Panc1 (cell line): ENCODE data around the gene HAGHL. TPM values are rescaled to one million over a fixed set of nuclear protein-coding genes. Genes with fewer than 3 reads are reported as not detected.
A peak's percentile ranks its signal among the peaks of the same experiment; 100 is the strongest.

Source experiments
- ATAC-seq: fragments of 200-7000 bp; cut with Tn5 transposase; 2 replicates; pipeline ENCODE4 v1.9.1; 2020; ENCODE audit warnings: mild to moderate bottlenecking, moderate library complexity
- BruUV-seq: library from RNA; stranded (reverse); fragments of 400-500 nt; replicated peaks from 2 replicates; lab custom pipeline; 2021; lab: Mats Ljungman, UMichigan
- CTCF ChIA-PET: fragments of 300-600 bp; sonication (Branson Sonifier 250); formaldehyde crosslinking; loops from one replicate; lab custom pipeline; 2022; ENCODE audit warnings: antibody characterized with exemption; lab: Charles Lee
- POLR2A ChIA-PET: fragments of 300-600 bp; sonication (Branson Sonifier 250); formaldehyde crosslinking; loops from one replicate; lab custom pipeline; 2022; ENCODE audit warnings: antibody characterized with exemption; lab: Charles Lee
- DNase-seq: peaks from one replicate; pipeline ENCODE4 v3.0.0-alpha.2; 2010; ENCODE audit warnings: low read depth, low spot score
- H3K27ac ChIP-seq: 2 replicates; pipeline ENCODE4 v1.5.1; 2011; ENCODE audit warnings: mild to moderate bottlenecking, low read length, inconsistent platforms
- H3K27me3 ChIP-seq: fragments of 200-500 bp; sonication (Bioruptor generic); 2 replicates; pipeline ENCODE4 v1.6.0; 2014; ENCODE audit warnings: low read length, inconsistent platforms; ENCODE audit not compliant: control insufficient read depth, insufficient read depth
- H3K36me3 ChIP-seq: fragments of 200-500 bp; sonication (Bioruptor generic); 2 replicates; pipeline ENCODE4 v1.5.1; 2014; ENCODE audit warnings: inconsistent platforms, mild to moderate bottlenecking, low read length, moderate library complexity; ENCODE audit not compliant: control insufficient read depth, insufficient read depth
- H3K4me1 ChIP-seq: 2 replicates; pipeline ENCODE4 v1.5.1; 2011; ENCODE audit warnings: inconsistent platforms, mild to moderate bottlenecking, low read length, moderate library complexity; ENCODE audit not compliant: control insufficient read depth, insufficient read depth
- H3K4me3 ChIP-seq, 2 experiments: 2 replicates each; pipeline ENCODE4 v1.5.1; 2011 to 2012; ENCODE audit warnings: low read depth in 2 of 2, low read length in 2 of 2, mild to moderate bottlenecking in 2 of 2, inconsistent platforms in 1 of 2, moderate library complexity in 1 of 2
- H3K9me3 ChIP-seq: fragments of 200-500 bp; sonication (Bioruptor generic); 2 replicates; pipeline ENCODE4 v1.5.1; 2014; ENCODE audit warnings: low read depth, mild to moderate bottlenecking, inconsistent platforms, low read length, moderate library complexity; ENCODE audit not compliant: control insufficient read depth, insufficient read depth
- POLR2AphosphoS5 ChIP-seq: IDR thresholded peaks from 2 replicates; pipeline ENCODE4 v1.6.1; 2012; ENCODE audit warnings: mild to moderate bottlenecking, low read depth, low read length, moderate library complexity
- SIN3A ChIP-seq: IDR thresholded peaks from 2 replicates; pipeline ENCODE4 v1.6.1; 2012; ENCODE audit warnings: low read depth, mild to moderate bottlenecking, low read length, moderate library complexity, borderline replicate concordance; ENCODE audit not compliant: insufficient read depth
- TCF7L2 ChIP-seq: IDR thresholded peaks from 2 replicates; pipeline ENCODE4 v1.6.1; 2011; ENCODE audit warnings: mild to moderate bottlenecking, low read depth, low read length, inconsistent platforms
- in situ Hi-C: cut with HindIII; loops from 2 replicates; pipeline ENCODE4 v1.10.0; 2016; ENCODE audit warnings: low sequenced_read_pairs, low pct_unique_long_range_greater_than_20kb
- intact Hi-C: fragments of 100-400 bp; cut with micrococcal nuclease; formaldehyde crosslinking; loops from one replicate; pipeline ENCODE4 v1.10.0; 2022; ENCODE audit not compliant: unreplicated experiment
- total RNA-seq: library from RNA; stranded (reverse); gene quantifications from one replicate; pipeline ENCODE4 v1.2.1, GENCODE V29; 2021; ENCODE audit not compliant: unreplicated experiment
- TF ChIP-seq, protein P1 (sequence below), 2 experiments: IDR thresholded peaks; 2 replicates each; pipeline ENCODE4 v1.6.1; 2011 to 2012; ENCODE audit warnings: low read depth in 2 of 2, control low read depth in 1 of 2, low read length in 1 of 2, mild to moderate bottlenecking in 1 of 2, moderate library complexity in 1 of 2; ENCODE audit not compliant: insufficient read depth in 1 of 2
- TF ChIP-seq, protein P2 (sequence below): fragments of 450-650 bp; IDR thresholded peaks from 2 replicates; pipeline ENCODE4 v1.5.1; 2017; ENCODE audit warnings: mild to moderate bottlenecking

The HAGHL gene
- total RNA-seq, 1 experiment from 2014 or later, result 41.1 TPM

DNA sequence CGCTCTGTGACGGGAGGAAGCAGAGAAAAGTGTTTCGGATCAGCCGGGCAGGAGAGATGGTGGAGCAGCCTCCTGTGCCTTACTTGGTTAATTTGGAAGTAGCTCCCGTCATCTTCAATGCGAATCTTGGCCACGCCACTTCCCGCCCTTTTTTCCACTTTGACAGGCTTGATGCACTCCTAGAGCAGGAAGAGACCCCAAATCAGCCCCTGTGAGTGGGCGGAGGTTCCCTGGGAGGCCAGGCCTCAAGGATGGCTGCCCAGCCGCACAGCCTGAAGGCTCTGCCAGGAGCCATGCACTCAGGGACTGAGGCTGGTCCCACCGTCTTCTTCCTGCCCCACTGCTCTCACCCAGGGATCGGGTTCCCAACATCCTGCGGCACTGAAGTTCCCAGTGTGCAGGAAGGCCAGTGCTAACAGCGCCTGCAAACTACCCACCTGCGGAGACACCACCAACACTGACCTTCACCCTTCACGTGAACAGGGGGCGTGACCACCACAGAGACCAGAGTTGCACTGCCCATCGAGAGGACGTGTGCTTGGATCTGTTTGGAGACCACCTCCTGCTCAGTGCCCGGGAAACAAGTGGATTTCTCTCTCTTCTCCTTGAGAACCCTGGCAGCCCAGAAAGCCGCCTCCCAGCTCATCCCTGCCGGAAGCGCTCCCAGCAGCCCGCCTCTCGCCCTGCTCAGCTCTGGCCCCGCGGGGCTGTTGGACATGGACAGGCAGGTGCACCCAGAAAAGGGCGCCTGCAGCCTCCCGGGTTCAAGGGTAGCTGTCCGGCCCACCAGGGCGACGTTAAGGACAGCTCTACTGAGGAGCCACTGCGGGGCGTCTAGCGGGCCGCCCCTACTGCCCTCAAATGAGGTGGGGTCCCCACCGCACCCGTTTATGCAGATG is 12.9 kb downstream of the HAGHL start:
- no peak for DNase-seq
- POLR2A ChIA-PET, result no interaction called here
- CTCF ChIA-PET, result interaction anchor here (0.7 kb wide), 1 partner anchor 18 kb away, joined by 3 read pairs; no protein-coding TSS in a partner anchor
- Histone ChIP-seq H3K4me3 (peak overlapping the region; percentile 66 to 89), H3K27ac (peak overlapping the region; percentile 83), H3K36me3 (peaks cover 5% of the 10 kb centered on the region), H3K4me1 (peaks cover 8% of the 10 kb centered on the region; the same call in 1 of the 2 replicates), H3K27me3 (no peaks in the 10 kb centered on the region), H3K9me3 (no peaks in the 10 kb centered on the region)
- TF ChIP-seq, protein P1, sequence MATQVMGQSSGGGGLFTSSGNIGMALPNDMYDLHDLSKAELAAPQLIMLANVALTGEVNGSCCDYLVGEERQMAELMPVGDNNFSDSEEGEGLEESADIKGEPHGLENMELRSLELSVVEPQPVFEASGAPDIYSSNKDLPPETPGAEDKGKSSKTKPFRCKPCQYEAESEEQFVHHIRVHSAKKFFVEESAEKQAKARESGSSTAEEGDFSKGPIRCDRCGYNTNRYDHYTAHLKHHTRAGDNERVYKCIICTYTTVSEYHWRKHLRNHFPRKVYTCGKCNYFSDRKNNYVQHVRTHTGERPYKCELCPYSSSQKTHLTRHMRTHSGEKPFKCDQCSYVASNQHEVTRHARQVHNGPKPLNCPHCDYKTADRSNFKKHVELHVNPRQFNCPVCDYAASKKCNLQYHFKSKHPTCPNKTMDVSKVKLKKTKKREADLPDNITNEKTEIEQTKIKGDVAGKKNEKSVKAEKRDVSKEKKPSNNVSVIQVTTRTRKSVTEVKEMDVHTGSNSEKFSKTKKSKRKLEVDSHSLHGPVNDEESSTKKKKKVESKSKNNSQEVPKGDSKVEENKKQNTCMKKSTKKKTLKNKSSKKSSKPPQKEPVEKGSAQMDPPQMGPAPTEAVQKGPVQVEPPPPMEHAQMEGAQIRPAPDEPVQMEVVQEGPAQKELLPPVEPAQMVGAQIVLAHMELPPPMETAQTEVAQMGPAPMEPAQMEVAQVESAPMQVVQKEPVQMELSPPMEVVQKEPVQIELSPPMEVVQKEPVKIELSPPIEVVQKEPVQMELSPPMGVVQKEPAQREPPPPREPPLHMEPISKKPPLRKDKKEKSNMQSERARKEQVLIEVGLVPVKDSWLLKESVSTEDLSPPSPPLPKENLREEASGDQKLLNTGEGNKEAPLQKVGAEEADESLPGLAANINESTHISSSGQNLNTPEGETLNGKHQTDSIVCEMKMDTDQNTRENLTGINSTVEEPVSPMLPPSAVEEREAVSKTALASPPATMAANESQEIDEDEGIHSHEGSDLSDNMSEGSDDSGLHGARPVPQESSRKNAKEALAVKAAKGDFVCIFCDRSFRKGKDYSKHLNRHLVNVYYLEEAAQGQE (IDR thresholded peaks at IDR 0.05; ENCODE audit: insufficient read depth in 1 of 2, low read depth in 2 of 2, low read length in 1 of 2), result no peak
- TF ChIP-seq SIN3A (no peak; the same call in 1 of the 2 replicates), TCF7L2 (no peak), POLR2AphosphoS5 (no peak)
- TF ChIP-seq, protein P2, sequence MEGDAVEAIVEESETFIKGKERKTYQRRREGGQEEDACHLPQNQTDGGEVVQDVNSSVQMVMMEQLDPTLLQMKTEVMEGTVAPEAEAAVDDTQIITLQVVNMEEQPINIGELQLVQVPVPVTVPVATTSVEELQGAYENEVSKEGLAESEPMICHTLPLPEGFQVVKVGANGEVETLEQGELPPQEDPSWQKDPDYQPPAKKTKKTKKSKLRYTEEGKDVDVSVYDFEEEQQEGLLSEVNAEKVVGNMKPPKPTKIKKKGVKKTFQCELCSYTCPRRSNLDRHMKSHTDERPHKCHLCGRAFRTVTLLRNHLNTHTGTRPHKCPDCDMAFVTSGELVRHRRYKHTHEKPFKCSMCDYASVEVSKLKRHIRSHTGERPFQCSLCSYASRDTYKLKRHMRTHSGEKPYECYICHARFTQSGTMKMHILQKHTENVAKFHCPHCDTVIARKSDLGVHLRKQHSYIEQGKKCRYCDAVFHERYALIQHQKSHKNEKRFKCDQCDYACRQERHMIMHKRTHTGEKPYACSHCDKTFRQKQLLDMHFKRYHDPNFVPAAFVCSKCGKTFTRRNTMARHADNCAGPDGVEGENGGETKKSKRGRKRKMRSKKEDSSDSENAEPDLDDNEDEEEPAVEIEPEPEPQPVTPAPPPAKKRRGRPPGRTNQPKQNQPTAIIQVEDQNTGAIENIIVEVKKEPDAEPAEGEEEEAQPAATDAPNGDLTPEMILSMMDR, result no peak
- ATAC-seq, result peak; percentile 15; the same call in 1 of the 2 replicates
- TSS peak; percentile 89 for BruUV-seq
- in situ Hi-C loops, result no loop called here
- intact Hi-C loops, result loop anchor here (5.0 kb wide), 1 partner anchor 47 kb away; the partner anchor contains the start of genes CHTF18 and RPUSD1

DNA sequence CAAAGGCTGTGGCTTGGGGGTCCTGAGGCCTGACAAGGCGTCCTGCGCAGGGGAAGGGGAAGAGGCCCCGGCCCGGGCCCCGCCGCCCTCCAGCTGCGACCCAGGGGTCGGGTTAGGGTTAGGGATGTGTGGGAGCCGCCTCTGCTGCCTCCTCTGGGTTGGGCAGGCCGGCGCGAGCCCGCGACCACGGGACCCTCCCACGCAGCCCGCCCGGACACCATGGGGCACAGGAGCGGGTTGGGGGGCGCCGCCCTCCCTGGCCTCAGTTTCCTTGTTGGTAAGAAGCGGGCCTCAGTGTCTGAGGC is 13.5 kb downstream of the HAGHL start:
- peaks cover 5% of the 10 kb centered on the region for H3K36me3 ChIP-seq
- no peaks in the 10 kb centered on the region for H3K27me3 ChIP-seq
- H3K9me3 ChIP-seq, result no peaks in the 10 kb centered on the region
- in situ Hi-C loops (no loop called here), intact Hi-C loops (loop anchor here (5.0 kb wide), 1 partner anchor 47 kb away; the partner anchor contains the start of genes CHTF18 and RPUSD1)
- H3K4me3 ChIP-seq, result peak overlapping the region; percentile 66 to 89
- TF ChIP-seq POLR2AphosphoS5 (no peak), TCF7L2 (no peak), SIN3A (no peak; the same call in 1 of the 2 replicates)
- TF ChIP-seq, protein P2, result no peak
- TF ChIP-seq, protein P1 (IDR thresholded peaks at IDR 0.05; ENCODE audit: insufficient read depth in 1 of 2, low read depth in 2 of 2, low read length in 1 of 2), result no peak
- no peak for DNase-seq
- ChIA-PET POLR2A (no interaction called here), CTCF (interaction anchor here (0.7 to 0.9 kb wide), 2 partner anchors 19 to 45 kb away, joined by 3 to 4 read pairs; no protein-coding TSS in a partner anchor)
- BruUV-seq, result no TSS peak
- peak overlapping the region; percentile 83 for H3K27ac ChIP-seq
- ATAC-seq, result peak; percentile 52
- peaks cover 8% of the 10 kb centered on the region; the same call in 1 of the 2 replicates for H3K4me1 ChIP-seq
